HCT116 (cell line): ENCODE results near the gene RPL26. TPM values are rescaled to one million over a fixed set of nuclear protein-coding genes. Genes with fewer than 3 reads are reported as not detected.
A peak's percentile ranks its signal among the peaks of the same experiment; 100 is the strongest.

ENCODE experiments used
- ATAC-seq: fragments of 200-7000 bp; cut with Tn5 transposase; 2 replicates; pipeline ENCODE4 v1.9.1; 2020; ENCODE audit warnings: mild to moderate bottlenecking, moderate library complexity
- BruUV-seq: library from RNA; stranded (reverse); fragments of 400-500 nt; replicated peaks from 2 replicates; lab custom pipeline; 2021; lab: Mats Ljungman, UMichigan
- CTCF ChIA-PET: fragments of 300-600 bp; sonication (Branson Sonifier 250); formaldehyde crosslinking; loops from one replicate; lab custom pipeline; 2021; ENCODE audit warnings: antibody characterized with exemption; lab: Charles Lee
- POLR2A ChIA-PET: fragments of 300-600, 350-600 bp; sonication (Branson Sonifier 250); formaldehyde crosslinking; loops from one replicate; lab custom pipeline; 2021; ENCODE audit warnings: antibody characterized with exemption; lab: Charles Lee
- RAD21 ChIA-PET, 2 experiments: fragments of 300-600 bp; sonication (Branson Sonifier 250); formaldehyde crosslinking; loops; one replicate each; lab custom pipeline; 2023; ENCODE audit warnings: low total read pairs in 2 of 2; ENCODE audit not compliant: uncharacterized antibody in 2 of 2, unreplicated experiment in 2 of 2, low non-redundant PET in 1 of 2; lab: Charles Lee
- DNase-seq: peaks from one replicate; pipeline ENCODE4 v3.0.0-alpha.2; 2010; ENCODE audit warnings: low read depth, low spot score
- H2AFZ ChIP-seq: fragments of 200-600 bp; shearing (Covaris generic), sonication (generic); 2 replicates; pipeline ENCODE4 v1.6.1; 2017; ENCODE audit warnings: low read depth, mixed run types, mixed read lengths, antibody characterized with exemption, low read length; ENCODE audit not compliant: poor library complexity, severe bottlenecking
- H3K27ac ChIP-seq: 2 replicates; pipeline ENCODE4 v1.5.1; 2012; ENCODE audit warnings: low read depth, low read length
- H3K27me3 ChIP-seq: fragments of 200-600 bp; sonication (generic); 2 replicates; pipeline ENCODE4 v1.6.1; 2016; ENCODE audit warnings: mixed run types, low read length, mixed read lengths; ENCODE audit not compliant: insufficient read depth
- H3K36me3 ChIP-seq, 2 experiments: fragments of 200-500 bp in 1 of 2; fragments of 200-600 bp in 1 of 2; sonication (Bioruptor generic) in 1 of 2; sonication (generic) in 1 of 2; 2 replicates each; pipeline versions ENCODE4 v1.5.1 to v1.6.1; 2014 to 2016; ENCODE audit warnings: low read length in 2 of 2, inconsistent platforms in 1 of 2, mixed read lengths in 1 of 2, mixed run types in 1 of 2; ENCODE audit not compliant: insufficient read depth in 2 of 2, control insufficient read depth in 1 of 2
- H3K4me1 ChIP-seq, 2 experiments: fragments of 200-600 bp in 1 of 2; sonication (generic) in 1 of 2; 2 replicates each; pipeline versions ENCODE4 v1.5.1 to v1.6.1; 2012 to 2017; ENCODE audit warnings: low read length in 2 of 2, inconsistent platforms in 1 of 2, mild to moderate bottlenecking in 1 of 2, mixed read lengths in 1 of 2, mixed run types in 1 of 2, moderate library complexity in 1 of 2; ENCODE audit not compliant: insufficient read depth in 2 of 2, control insufficient read depth in 1 of 2
- H3K4me2 ChIP-seq: fragments of 200-600 bp; sonication (generic); 2 replicates; pipeline ENCODE4 v1.6.1; 2017; ENCODE audit warnings: mixed run types, low read length, mixed read lengths
- H3K4me3 ChIP-seq, 2 experiments: fragments of 200-600 bp in 1 of 2; sonication (generic) in 1 of 2; replicated peaks in 1 of 2; 2 replicates each; pipeline ENCODE4 v1.5.1; 2011 to 2016; ENCODE audit warnings: low read length in 2 of 2, control low read depth in 1 of 2, low read depth in 1 of 2, mild to moderate bottlenecking in 1 of 2, mixed read lengths in 1 of 2, mixed run types in 1 of 2
- H3K79me2 ChIP-seq: fragments of 200-600 bp; sonication (generic); 2 replicates; pipeline ENCODE4 v1.6.1; 2017; ENCODE audit warnings: mild to moderate bottlenecking, mixed run types, low read length, moderate library complexity, mixed read lengths; ENCODE audit not compliant: insufficient read depth
- H3K9ac ChIP-seq: fragments of 200-600 bp; sonication (generic); 2 replicates; pipeline ENCODE4 v1.6.1; 2016; ENCODE audit warnings: low read length, mixed read lengths
- H3K9me2 ChIP-seq: fragments of 200-600 bp; sonication (generic), shearing (Covaris generic); 2 replicates; pipeline ENCODE4 v1.6.1; 2017; ENCODE audit warnings: mixed run types, mild to moderate bottlenecking, moderate library complexity; ENCODE audit not compliant: insufficient read depth
- H3K9me3 ChIP-seq, 2 experiments: fragments of 200-500 bp in 1 of 2; fragments of 200-600 bp in 1 of 2; sonication (Bioruptor generic) in 1 of 2; sonication (generic) in 1 of 2; 2 replicates each; pipeline ENCODE4 v1.6.1; 2014 to 2017; ENCODE audit warnings: low read length in 2 of 2, mixed read lengths in 2 of 2, inconsistent platforms in 1 of 2, low read depth in 1 of 2, mild to moderate bottlenecking in 1 of 2, mixed run types in 1 of 2, moderate library complexity in 1 of 2; ENCODE audit not compliant: control insufficient read depth in 1 of 2, insufficient read depth in 1 of 2
- H4K20me1 ChIP-seq: fragments of 200-600 bp; sonication (generic), shearing (Covaris generic); 2 replicates; pipeline ENCODE4 v1.6.1; 2017; ENCODE audit warnings: mixed run types, mild to moderate bottlenecking, moderate library complexity; ENCODE audit not compliant: insufficient read depth
- CBX3 ChIP-seq: IDR thresholded peaks from 2 replicates; pipeline ENCODE4 v1.6.1; 2012; ENCODE audit warnings: low read depth
- CEBPB ChIP-seq: IDR thresholded peaks from 2 replicates; pipeline ENCODE4 v1.6.1; 2012; ENCODE audit warnings: low read depth
- EGR1 ChIP-seq: IDR thresholded peaks from 2 replicates; pipeline ENCODE4 v1.6.1; 2012; ENCODE audit warnings: low read depth
- ELF1 ChIP-seq: IDR thresholded peaks from 2 replicates; pipeline ENCODE4 v1.6.1; 2012; ENCODE audit warnings: low read depth, borderline replicate concordance
- EZH2 ChIP-seq: fragments of 200-600 bp; sonication (generic); IDR thresholded peaks from 2 replicates; pipeline ENCODE4 v1.6.1; 2017; ENCODE audit warnings: antibody characterized with exemption, mixed run types
- FOSL1 ChIP-seq: IDR thresholded peaks from 2 replicates; pipeline ENCODE4 v1.6.1; 2012; ENCODE audit warnings: low read depth
- JUND ChIP-seq: IDR thresholded peaks from 2 replicates; pipeline ENCODE4 v1.6.1; 2012
- POLR2A ChIP-seq: IDR thresholded peaks from 2 replicates; pipeline ENCODE4 v1.7.0; 2011; ENCODE audit warnings: borderline replicate concordance; ENCODE audit not compliant: insufficient read depth, insufficient read length; ENCODE audit errors: extremely low read depth
- POLR2AphosphoS5 ChIP-seq: IDR thresholded peaks from 2 replicates; pipeline ENCODE4 v1.6.1; 2011; ENCODE audit warnings: mild to moderate bottlenecking, low read depth, low read length, moderate library complexity
- RAD21 ChIP-seq: IDR thresholded peaks from 2 replicates; pipeline ENCODE4 v1.6.1; 2012; ENCODE audit warnings: low read depth, mild to moderate bottlenecking
- SIN3A ChIP-seq: IDR thresholded peaks from 2 replicates; pipeline ENCODE4 v1.6.1; 2012; ENCODE audit warnings: low read depth
- SP1 ChIP-seq: IDR thresholded peaks from 2 replicates; pipeline ENCODE4 v1.6.1; 2012; ENCODE audit warnings: low read depth
- SRF ChIP-seq: IDR thresholded peaks from 2 replicates; pipeline ENCODE4 v1.6.1; 2012; ENCODE audit warnings: low read depth
- TCF7L2 ChIP-seq: IDR thresholded peaks from 2 replicates; pipeline ENCODE4 v1.7.0; 2011; ENCODE audit warnings: borderline replicate concordance, inconsistent platforms; ENCODE audit not compliant: insufficient read depth, insufficient read length; ENCODE audit errors: extremely low read depth
- YY1 ChIP-seq: IDR thresholded peaks from 2 replicates; pipeline ENCODE4 v1.6.1; 2011; ENCODE audit warnings: low read length, low read depth, moderate library complexity, mild to moderate bottlenecking; ENCODE audit not compliant: insufficient replicate concordance; ENCODE audit errors: extremely low read depth
- intact Hi-C: fragments of 100-400 bp; cut with micrococcal nuclease; formaldehyde crosslinking; loops from 2 replicates; pipeline ENCODE4 v1.10.0; 2022
- total RNA-seq: library from RNA; stranded (reverse); gene quantifications from one replicate; pipeline ENCODE4 v1.2.1, GENCODE V29; 2021; ENCODE audit not compliant: unreplicated experiment
- TF ChIP-seq, protein P1 (sequence below), 3 experiments: fragments of 200-600 bp in 1 of 3; sonication (generic) in 1 of 3; IDR thresholded peaks in 2 of 3; conservative IDR thresholded peaks in 1 of 3; 2 replicates each; pipeline ENCODE4 v1.5.1; 2012 to 2017; ENCODE audit warnings: low read depth in 2 of 3, low read length in 2 of 3, antibody characterized with exemption in 1 of 3, borderline replicate concordance in 1 of 3, control low read depth in 1 of 3, mild to moderate bottlenecking in 1 of 3, mixed read lengths in 1 of 3, mixed run types in 1 of 3, moderate library complexity in 1 of 3; ENCODE audit not compliant: insufficient read depth in 1 of 3
- TF ChIP-seq, protein P2 (sequence below): IDR thresholded peaks from 2 replicates; pipeline ENCODE4 v1.6.1; 2012
- TF ChIP-seq, protein P3 (sequence below): IDR thresholded peaks from 2 replicates; pipeline ENCODE4 v1.6.1; 2011; ENCODE audit warnings: mild to moderate bottlenecking, low read length, moderate library complexity; ENCODE audit not compliant: insufficient replicate concordance; ENCODE audit errors: extremely low read depth
- TF ChIP-seq, protein P4 (sequence below): IDR thresholded peaks from 2 replicates; pipeline ENCODE4 v1.6.1; 2012
- TF ChIP-seq, protein P5 (sequence below): IDR thresholded peaks from 2 replicates; pipeline ENCODE4 v1.6.1; 2012; ENCODE audit warnings: low read depth

RPL26 gene
- total RNA-seq, 1 experiment from 2014 or later, result 2,603 TPM

DNA sequence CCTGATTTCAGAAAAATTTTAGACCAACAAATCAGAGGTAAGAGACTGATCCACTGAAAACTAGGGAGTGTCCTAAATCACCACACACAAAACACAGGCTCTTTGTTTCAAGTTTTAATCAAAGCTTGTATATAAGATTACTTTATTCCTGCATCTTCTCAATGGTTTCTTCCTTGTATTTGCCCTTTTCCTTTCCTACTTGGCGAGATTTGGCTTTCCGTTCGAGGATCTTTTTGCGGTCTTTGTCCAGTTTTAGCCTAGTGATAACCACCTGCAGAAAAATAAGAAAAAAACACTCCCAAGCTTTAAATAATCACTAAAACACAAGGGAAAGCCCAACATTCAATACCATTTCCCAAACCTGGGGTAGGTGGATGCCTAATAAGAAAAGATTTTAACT lies 5.6 kb downstream of the RPL26 start:
- H3K4me1 ChIP-seq, result peaks cover 24 to 52% of the 10 kb centered on the region in 2 experiments; a peak in 3 of 4 replicates
- no peak for TF ChIP-seq ELF1
- TF ChIP-seq SIN3A, result no peak
- no peak for TF ChIP-seq POLR2A
- TF ChIP-seq CEBPB, result no peak
- TF ChIP-seq POLR2AphosphoS5, result no peak
- TF ChIP-seq, protein P1, sequence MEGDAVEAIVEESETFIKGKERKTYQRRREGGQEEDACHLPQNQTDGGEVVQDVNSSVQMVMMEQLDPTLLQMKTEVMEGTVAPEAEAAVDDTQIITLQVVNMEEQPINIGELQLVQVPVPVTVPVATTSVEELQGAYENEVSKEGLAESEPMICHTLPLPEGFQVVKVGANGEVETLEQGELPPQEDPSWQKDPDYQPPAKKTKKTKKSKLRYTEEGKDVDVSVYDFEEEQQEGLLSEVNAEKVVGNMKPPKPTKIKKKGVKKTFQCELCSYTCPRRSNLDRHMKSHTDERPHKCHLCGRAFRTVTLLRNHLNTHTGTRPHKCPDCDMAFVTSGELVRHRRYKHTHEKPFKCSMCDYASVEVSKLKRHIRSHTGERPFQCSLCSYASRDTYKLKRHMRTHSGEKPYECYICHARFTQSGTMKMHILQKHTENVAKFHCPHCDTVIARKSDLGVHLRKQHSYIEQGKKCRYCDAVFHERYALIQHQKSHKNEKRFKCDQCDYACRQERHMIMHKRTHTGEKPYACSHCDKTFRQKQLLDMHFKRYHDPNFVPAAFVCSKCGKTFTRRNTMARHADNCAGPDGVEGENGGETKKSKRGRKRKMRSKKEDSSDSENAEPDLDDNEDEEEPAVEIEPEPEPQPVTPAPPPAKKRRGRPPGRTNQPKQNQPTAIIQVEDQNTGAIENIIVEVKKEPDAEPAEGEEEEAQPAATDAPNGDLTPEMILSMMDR (IDR thresholded peaks at IDR 0.05 in 2 of 3, conservative IDR thresholded peaks at IDR 0.05 in 1 of 3; ENCODE audit: borderline replicate concordance in 1 of 3, insufficient read depth in 1 of 3, low read depth in 2 of 3, low read length in 2 of 3), result no peak
- TF ChIP-seq, protein P2, sequence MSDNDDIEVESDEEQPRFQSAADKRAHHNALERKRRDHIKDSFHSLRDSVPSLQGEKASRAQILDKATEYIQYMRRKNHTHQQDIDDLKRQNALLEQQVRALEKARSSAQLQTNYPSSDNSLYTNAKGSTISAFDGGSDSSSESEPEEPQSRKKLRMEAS, result no peak
- no peak for TF ChIP-seq EGR1
- TF ChIP-seq, protein P3, sequence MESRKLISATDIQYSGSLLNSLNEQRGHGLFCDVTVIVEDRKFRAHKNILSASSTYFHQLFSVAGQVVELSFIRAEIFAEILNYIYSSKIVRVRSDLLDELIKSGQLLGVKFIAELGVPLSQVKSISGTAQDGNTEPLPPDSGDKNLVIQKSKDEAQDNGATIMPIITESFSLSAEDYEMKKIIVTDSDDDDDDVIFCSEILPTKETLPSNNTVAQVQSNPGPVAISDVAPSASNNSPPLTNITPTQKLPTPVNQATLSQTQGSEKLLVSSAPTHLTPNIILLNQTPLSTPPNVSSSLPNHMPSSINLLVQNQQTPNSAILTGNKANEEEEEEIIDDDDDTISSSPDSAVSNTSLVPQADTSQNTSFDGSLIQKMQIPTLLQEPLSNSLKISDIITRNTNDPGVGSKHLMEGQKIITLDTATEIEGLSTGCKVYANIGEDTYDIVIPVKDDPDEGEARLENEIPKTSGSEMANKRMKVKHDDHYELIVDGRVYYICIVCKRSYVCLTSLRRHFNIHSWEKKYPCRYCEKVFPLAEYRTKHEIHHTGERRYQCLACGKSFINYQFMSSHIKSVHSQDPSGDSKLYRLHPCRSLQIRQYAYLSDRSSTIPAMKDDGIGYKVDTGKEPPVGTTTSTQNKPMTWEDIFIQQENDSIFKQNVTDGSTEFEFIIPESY, result no peak
- TF ChIP-seq YY1, result no peak
- no peak for TF ChIP-seq SP1
- TF ChIP-seq, protein P4, sequence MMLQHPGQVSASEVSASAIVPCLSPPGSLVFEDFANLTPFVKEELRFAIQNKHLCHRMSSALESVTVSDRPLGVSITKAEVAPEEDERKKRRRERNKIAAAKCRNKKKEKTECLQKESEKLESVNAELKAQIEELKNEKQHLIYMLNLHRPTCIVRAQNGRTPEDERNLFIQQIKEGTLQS, result no peak
- no peak for TF ChIP-seq RAD21
- TF ChIP-seq JUND, result no peak
- no peak for TF ChIP-seq TCF7L2
- no peak for TF ChIP-seq FOSL1
- no peak for TF ChIP-seq EZH2
- TF ChIP-seq SRF, result no peak
- TF ChIP-seq, protein P5, sequence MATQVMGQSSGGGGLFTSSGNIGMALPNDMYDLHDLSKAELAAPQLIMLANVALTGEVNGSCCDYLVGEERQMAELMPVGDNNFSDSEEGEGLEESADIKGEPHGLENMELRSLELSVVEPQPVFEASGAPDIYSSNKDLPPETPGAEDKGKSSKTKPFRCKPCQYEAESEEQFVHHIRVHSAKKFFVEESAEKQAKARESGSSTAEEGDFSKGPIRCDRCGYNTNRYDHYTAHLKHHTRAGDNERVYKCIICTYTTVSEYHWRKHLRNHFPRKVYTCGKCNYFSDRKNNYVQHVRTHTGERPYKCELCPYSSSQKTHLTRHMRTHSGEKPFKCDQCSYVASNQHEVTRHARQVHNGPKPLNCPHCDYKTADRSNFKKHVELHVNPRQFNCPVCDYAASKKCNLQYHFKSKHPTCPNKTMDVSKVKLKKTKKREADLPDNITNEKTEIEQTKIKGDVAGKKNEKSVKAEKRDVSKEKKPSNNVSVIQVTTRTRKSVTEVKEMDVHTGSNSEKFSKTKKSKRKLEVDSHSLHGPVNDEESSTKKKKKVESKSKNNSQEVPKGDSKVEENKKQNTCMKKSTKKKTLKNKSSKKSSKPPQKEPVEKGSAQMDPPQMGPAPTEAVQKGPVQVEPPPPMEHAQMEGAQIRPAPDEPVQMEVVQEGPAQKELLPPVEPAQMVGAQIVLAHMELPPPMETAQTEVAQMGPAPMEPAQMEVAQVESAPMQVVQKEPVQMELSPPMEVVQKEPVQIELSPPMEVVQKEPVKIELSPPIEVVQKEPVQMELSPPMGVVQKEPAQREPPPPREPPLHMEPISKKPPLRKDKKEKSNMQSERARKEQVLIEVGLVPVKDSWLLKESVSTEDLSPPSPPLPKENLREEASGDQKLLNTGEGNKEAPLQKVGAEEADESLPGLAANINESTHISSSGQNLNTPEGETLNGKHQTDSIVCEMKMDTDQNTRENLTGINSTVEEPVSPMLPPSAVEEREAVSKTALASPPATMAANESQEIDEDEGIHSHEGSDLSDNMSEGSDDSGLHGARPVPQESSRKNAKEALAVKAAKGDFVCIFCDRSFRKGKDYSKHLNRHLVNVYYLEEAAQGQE, result no peak
- no peak for TF ChIP-seq CBX3
- peak overlapping the region; percentile 80; the same call in 1 of the 2 replicates for H3K27ac ChIP-seq
- POLR2A ChIA-PET, result interaction anchor here (0.6 to 2.1 kb wide), 4 partner anchors 16 to 290 kb away, joined by 3 to 5 read pairs (median 4); partner anchors contain the start of gene ALOX12B
- H3K4me2 ChIP-seq, result peak overlapping the region; percentile 87
- DNase-seq, result no peak
- no peak for ATAC-seq
- no peak overlapping the region for H2AFZ ChIP-seq
- CTCF ChIA-PET, result interaction anchor here (1.2 to 1.8 kb wide), 3 partner anchors 317 to 408 kb away, joined by 3 to 7 read pairs (median 4); no protein-coding TSS in a partner anchor
- H4K20me1 ChIP-seq, result peaks cover 29% of the 10 kb centered on the region; the same call in 1 of the 2 replicates
- H3K79me2 ChIP-seq, result peaks cover 44% of the 10 kb centered on the region
- no peak overlapping the region for H3K4me3 ChIP-seq
- H3K9me2 ChIP-seq, result no peaks in the 10 kb centered on the region
- RAD21 ChIA-PET, result no interaction called here
- BruUV-seq, result no TSS peak
- peak overlapping the region; percentile 75; the same call in 1 of the 2 replicates for H3K9ac ChIP-seq
- H3K36me3 ChIP-seq, result peaks cover 38 to 52% of the 10 kb centered on the region in 2 experiments
- no peaks in the 10 kb centered on the region for H3K9me3 ChIP-seq
- no peaks in the 10 kb centered on the region for H3K27me3 ChIP-seq
- intact Hi-C loops, result loop anchor here (10.0 kb wide), 1 partner anchor 153 kb away; no protein-coding TSS in a partner anchor
